GM06990 (cell line): ENCODE measurements around the gene RPL34.

Experiments
- DNase-seq: peaks from one replicate; pipeline ENCODE4 v3.0.0-alpha.2; 2011; ENCODE audit not compliant: insufficient read length; ENCODE audit errors: extremely low read depth
- H3K27me3 ChIP-seq: replicated peaks from 2 replicates; pipeline ENCODE4 v1.6.0; 2011; ENCODE audit warnings: low read length; ENCODE audit not compliant: control insufficient read depth, insufficient read depth
- H3K36me3 ChIP-seq: 2 replicates; pipeline ENCODE4 v1.5.1; 2011; ENCODE audit warnings: low read length; ENCODE audit not compliant: control insufficient read depth, insufficient read depth
- H3K4me3 ChIP-seq: replicated peaks from 2 replicates; pipeline ENCODE4 v1.5.1; 2011; ENCODE audit warnings: low read depth, mild to moderate bottlenecking, control low read depth, low read length
- CTCF ChIP-seq: IDR thresholded peaks from 2 replicates; pipeline ENCODE4 v1.5.1; 2011; ENCODE audit warnings: low read length, control low read depth, mild to moderate bottlenecking, inconsistent platforms; ENCODE audit not compliant: insufficient read depth, poor library complexity, severe bottlenecking

RPL34 gene

DNA sequence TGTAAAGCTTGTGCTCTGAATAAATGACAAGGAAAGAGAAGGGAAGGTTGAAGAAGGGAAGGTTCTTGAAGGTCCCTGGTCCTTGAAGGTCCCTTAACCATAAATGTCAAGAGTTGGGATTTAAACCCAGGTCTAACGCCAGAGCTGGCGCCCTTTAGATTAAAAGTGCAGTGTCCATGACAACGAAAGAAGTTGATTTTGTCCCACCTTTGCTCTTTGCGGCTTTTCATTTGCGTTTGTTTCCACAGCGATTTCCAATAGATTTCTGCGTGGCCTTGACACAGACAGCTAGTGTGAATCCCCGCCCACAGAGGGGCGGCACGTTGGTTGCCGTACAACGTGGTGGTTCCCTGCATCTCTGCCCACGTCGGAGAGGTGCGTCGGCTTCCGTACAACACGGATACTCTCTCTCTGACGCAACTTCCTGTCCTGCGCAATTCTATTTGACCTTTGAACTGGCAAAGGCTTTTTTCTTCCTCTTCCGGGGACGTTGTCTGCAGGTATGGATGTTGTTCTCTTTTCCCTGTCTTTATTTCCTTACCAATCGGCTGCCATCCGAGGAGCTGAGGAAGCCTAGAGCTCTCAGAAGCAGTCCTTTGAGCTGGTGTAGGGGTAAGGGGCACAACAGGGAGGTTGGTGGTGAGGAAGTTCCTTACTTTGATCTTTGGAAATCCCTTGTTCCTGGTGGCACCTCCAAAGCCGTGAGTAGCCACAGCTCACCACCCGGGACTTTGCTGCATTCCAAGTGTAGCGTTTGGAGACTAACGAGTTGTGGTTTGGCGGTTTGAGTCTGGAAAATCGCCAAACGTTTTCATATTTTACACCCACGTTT lies at the start of gene RPL34:
Gene RPL34 (plus strand): TSS at position 476 of the 832 bp plus-strand sequence. CDS start 1,384 bp downstream, outside the sequence.
- DNase-seq, result peak; percentile 86
- H3K27me3 ChIP-seq, result no peaks in the 10 kb centered on the region
- TF ChIP-seq CTCF, result no peak
- peaks cover 9% of the 10 kb centered on the region for H3K36me3 ChIP-seq
- H3K4me3 ChIP-seq, result peak within 1 kb of the TSS; percentile 99

GRCh38 chr4:108570993-108571569 lies 49.3 kb upstream of the RPL34 start:
- TF ChIP-seq CTCF, result no peak
- Histone ChIP-seq H3K4me3 (no peak overlapping the region), H3K27me3 (no peaks in the 10 kb centered on the region), H3K36me3 (no peaks in the 10 kb centered on the region)
- DNase-seq, result no peak

DNA sequence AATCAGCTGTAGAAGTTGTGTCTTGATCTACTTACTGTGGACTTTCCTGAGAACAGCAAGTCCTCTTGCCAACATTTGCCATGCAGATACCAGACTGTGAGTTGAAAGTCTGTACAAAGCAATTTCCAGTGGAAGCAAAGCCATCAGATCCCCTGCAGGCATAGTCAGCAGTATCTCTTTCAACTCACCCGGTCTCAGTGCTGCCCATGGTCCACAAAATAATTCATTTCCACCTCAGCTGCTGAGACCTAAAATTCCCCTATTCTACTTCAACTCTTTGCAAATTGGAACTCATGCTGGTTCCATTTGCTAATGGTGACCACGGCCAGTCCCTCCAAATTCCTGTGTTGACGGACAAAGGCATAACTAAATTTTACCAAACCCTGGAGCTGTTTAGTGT lies 46.0 kb upstream of the RPL34 start:
- no peaks in the 10 kb centered on the region for H3K27me3 ChIP-seq
- DNase-seq, result no peak
- H3K36me3 ChIP-seq, result no peaks in the 10 kb centered on the region
- no peak for TF ChIP-seq CTCF
- H3K4me3 ChIP-seq, result no peak overlapping the region

GRCh38 chr4:108581083-108581482 lies 39.3 kb upstream of the RPL34 start:
- TF ChIP-seq CTCF, result no peak
- no peak overlapping the region for H3K4me3 ChIP-seq
- no peak for DNase-seq
- no peaks in the 10 kb centered on the region for H3K27me3 ChIP-seq
- H3K36me3 ChIP-seq, result no peaks in the 10 kb centered on the region

DNA sequence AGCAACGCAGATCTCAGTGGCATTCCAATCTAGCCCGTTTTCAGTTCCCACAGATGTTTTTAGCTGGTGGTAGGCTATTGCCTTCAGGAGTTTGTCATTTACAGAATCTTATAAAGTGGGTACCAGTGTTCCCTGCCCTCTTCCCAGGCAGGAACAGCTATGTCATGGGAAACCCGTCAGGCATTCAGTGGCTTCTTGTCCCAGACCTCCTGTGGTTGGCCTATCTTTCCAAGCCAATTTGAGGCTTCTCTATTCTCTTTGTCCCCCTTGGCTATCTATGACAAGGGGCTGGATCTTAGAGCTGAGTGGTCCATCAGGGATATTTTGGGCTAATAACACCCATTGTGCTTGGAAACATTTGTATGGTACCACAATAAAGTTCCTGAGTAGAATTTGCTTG lies 33.6 kb upstream of the RPL34 start:
- Histone ChIP-seq H3K27me3 (no peaks in the 10 kb centered on the region), H3K36me3 (no peaks in the 10 kb centered on the region), H3K4me3 (no peak overlapping the region)
- TF ChIP-seq CTCF, result no peak
- no peak for DNase-seq
